Uterus (tissue), 2 donors: Measurements from ENCODE around the gene TRIP13.

ENCODE experiments used
- POLR2A ChIP-seq, 2 donors: fragments of 450-650 bp; IDR thresholded peaks; one replicate each; pipeline ENCODE4 v1.6.1; 2016; ENCODE audit warnings: antibody characterized with exemption in 2 of 2, mild to moderate bottlenecking in 1 of 2, moderate library complexity in 1 of 2
- TF ChIP-seq, protein P1 (sequence below), 4 experiments: fragments of 200-600 bp in 2 of 4; fragments of 450-650 bp in 2 of 4; sonication (generic) in 2 of 4; IDR thresholded peaks; one replicate each; pipeline ENCODE4 v1.5.1; 2016 to 2019; ENCODE audit warnings: antibody characterized with exemption in 4 of 4, mild to moderate bottlenecking in 2 of 4, moderate library complexity in 1 of 4

- no peak for TF ChIP-seq POLR2A (IDR thresholded peaks at IDR 0.05)
- TF ChIP-seq, protein P1, sequence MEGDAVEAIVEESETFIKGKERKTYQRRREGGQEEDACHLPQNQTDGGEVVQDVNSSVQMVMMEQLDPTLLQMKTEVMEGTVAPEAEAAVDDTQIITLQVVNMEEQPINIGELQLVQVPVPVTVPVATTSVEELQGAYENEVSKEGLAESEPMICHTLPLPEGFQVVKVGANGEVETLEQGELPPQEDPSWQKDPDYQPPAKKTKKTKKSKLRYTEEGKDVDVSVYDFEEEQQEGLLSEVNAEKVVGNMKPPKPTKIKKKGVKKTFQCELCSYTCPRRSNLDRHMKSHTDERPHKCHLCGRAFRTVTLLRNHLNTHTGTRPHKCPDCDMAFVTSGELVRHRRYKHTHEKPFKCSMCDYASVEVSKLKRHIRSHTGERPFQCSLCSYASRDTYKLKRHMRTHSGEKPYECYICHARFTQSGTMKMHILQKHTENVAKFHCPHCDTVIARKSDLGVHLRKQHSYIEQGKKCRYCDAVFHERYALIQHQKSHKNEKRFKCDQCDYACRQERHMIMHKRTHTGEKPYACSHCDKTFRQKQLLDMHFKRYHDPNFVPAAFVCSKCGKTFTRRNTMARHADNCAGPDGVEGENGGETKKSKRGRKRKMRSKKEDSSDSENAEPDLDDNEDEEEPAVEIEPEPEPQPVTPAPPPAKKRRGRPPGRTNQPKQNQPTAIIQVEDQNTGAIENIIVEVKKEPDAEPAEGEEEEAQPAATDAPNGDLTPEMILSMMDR (IDR thresholded peaks at IDR 0.05): no peak
These were observed 20.9 kb upstream of the TRIP13 start for GRCh38 chr5:871596-872298.
